Measurements from ENCODE around the gene DPP6. TPM values are rescaled to one million over a fixed set of nuclear protein-coding genes. Genes with fewer than 3 reads are reported as not detected.
"Not testable (repeated sequence)": the region's sequence is repeated elsewhere in the genome, so short reads cannot be mapped to it uniquely, and the experiment has no call there.

The DPP6 gene
- total and polyA plus RNA-seq, 2 experiments from 2014 or later: 0.20 to 0.44 TPM

- H2AFZ ChIP-seq; DNase-seq (ENCODE audit: low spot score): not testable (repeated sequence)
- 0% methylated on average over 1 of the region's 13 CpGs for WGBS (ENCODE audit: low lambda C conversion rate, missing lambda C conversion rate)
These were observed 12.6 kb upstream of the DPP6 start for GRCh38 chr7:154039466-154040165.

DNA sequence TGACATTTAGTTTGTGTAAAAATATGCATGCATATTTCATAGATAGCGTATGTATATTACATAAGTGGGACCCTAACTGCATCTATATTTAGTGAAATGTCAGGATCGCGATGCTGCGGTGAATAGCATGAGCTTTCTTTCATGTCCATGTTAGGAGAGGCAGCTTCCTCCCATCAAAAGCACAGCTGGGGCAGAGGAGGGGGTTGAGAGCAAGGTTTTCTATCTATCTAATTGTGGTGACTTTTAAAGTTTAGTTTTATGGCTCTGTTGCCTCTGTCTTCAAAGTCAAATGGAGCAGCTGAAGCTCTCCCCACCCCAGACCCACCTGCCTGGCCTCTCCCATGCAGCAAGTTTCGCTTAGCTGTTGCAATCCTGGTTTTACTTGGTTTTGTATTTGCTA is 1.8 kb upstream of the DPP6 start:
- not testable (repeated sequence) for H3K27ac ChIP-seq; H3K4me1 ChIP-seq (ENCODE audit: insufficient read depth); H3K9me2 ChIP-seq (replicated peaks; ENCODE audit: insufficient read depth); H3K27me3 ChIP-seq; H3K9me3 ChIP-seq (ENCODE audit: low read depth); H3K4me3 ChIP-seq; H3K79me2 ChIP-seq; H2AFZ ChIP-seq; H3K36me3 ChIP-seq (replicated peaks; ENCODE audit: insufficient read depth, low read depth); H3K4me2 ChIP-seq; DNase-seq (ENCODE audit: low spot score); H4K20me1 ChIP-seq (ENCODE audit: insufficient read depth, poor library complexity, severe bottlenecking)
- WGBS (ENCODE audit: low lambda C conversion rate, missing lambda C conversion rate): 94% methylated on average over 5 of the region's 5 CpGs

More at GRCh38 chr7:154039466-154040165, 12.6 kb upstream of the DPP6 start:
- not testable (repeated sequence) for H3K4me3 ChIP-seq; H3K36me3 ChIP-seq (replicated peaks; ENCODE audit: insufficient read depth, low read depth); H3K9me3 ChIP-seq (ENCODE audit: low read depth); H3K27me3 ChIP-seq; H3K79me2 ChIP-seq; H3K4me2 ChIP-seq; H3K27ac ChIP-seq; H3K9me2 ChIP-seq (replicated peaks; ENCODE audit: insufficient read depth); H3K4me1 ChIP-seq (ENCODE audit: insufficient read depth); H4K20me1 ChIP-seq (ENCODE audit: insufficient read depth, poor library complexity, severe bottlenecking)

GRCh38 chr7:154051006-154051642 is 1.1 kb upstream of the DPP6 start:
- not testable (repeated sequence) for H3K9me2 ChIP-seq (replicated peaks; ENCODE audit: insufficient read depth); H3K4me1 ChIP-seq (ENCODE audit: insufficient read depth); H3K27ac ChIP-seq; DNase-seq (ENCODE audit: low spot score); H3K9me3 ChIP-seq (ENCODE audit: low read depth); H3K79me2 ChIP-seq; H3K4me2 ChIP-seq; H3K36me3 ChIP-seq (replicated peaks; ENCODE audit: insufficient read depth, low read depth); H3K4me3 ChIP-seq; H4K20me1 ChIP-seq (ENCODE audit: insufficient read depth, poor library complexity, severe bottlenecking); H3K27me3 ChIP-seq; H2AFZ ChIP-seq
- no CpG with 5 or more reads among the region's 42 CpGs for WGBS (ENCODE audit: low lambda C conversion rate, missing lambda C conversion rate)

DNA sequence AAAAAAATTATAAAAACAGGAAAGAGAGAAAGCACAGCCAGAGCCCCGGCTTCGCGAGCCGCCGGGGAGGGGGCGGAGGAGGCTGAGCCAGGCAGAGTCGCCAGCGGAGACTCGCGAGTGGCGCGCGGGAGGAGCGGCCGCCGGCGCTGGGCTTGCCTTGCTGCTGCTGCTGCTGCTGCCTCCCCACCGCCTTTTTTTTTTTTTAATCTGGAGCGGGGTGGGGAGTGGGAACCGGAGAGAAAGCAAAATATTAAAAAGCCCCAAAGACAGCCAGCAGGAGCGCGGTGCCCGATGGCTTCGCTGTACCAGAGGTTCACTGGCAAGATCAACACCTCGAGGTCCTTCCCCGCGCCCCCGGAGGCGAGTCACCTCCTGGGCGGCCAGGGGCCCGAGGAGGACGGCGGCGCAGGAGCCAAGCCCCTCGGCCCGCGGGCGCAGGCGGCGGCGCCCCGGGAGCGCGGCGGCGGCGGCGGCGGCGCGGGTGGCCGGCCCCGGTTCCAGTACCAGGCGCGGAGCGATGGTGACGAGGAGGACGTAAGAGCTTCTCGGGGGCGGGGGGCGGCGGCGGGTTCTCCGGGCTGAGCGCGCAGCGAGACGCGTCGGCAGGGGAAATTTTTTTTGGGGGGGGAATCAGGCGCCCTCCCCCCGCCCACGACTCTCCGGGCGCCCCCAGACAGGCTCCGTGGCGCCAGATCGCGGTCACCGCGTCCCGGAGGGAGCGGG is 493 bp downstream of the DPP6 start:
- H3K79me2 ChIP-seq; H3K36me3 ChIP-seq (replicated peaks; ENCODE audit: insufficient read depth, low read depth); H3K4me3 ChIP-seq; H2AFZ ChIP-seq; H4K20me1 ChIP-seq (ENCODE audit: insufficient read depth, poor library complexity, severe bottlenecking); DNase-seq (ENCODE audit: low spot score); H3K9me3 ChIP-seq (ENCODE audit: low read depth); H3K4me1 ChIP-seq (ENCODE audit: insufficient read depth); H3K9me2 ChIP-seq (replicated peaks; ENCODE audit: insufficient read depth); H3K27me3 ChIP-seq; H3K27ac ChIP-seq: not testable (repeated sequence)
- peak; percentile 47 for TF ChIP-seq EZH2 (IDR thresholded peaks at IDR 0.05; ENCODE audit: borderline replicate concordance)
- 1% methylated on average over 54 of the region's 83 CpGs for WGBS (ENCODE audit: low lambda C conversion rate, missing lambda C conversion rate)
- H3K4me2 ChIP-seq: peak overlapping the region; percentile 68

- H3K79me2 ChIP-seq; H3K36me3 ChIP-seq (replicated peaks; ENCODE audit: insufficient read depth, low read depth); DNase-seq (ENCODE audit: low spot score); H3K9me2 ChIP-seq (replicated peaks; ENCODE audit: insufficient read depth); H3K27ac ChIP-seq; H3K27me3 ChIP-seq; H4K20me1 ChIP-seq (ENCODE audit: insufficient read depth, poor library complexity, severe bottlenecking); H2AFZ ChIP-seq; H3K4me1 ChIP-seq (ENCODE audit: insufficient read depth); H3K9me3 ChIP-seq (ENCODE audit: low read depth); H3K4me2 ChIP-seq; H3K4me3 ChIP-seq: not testable (repeated sequence)
- 42% methylated on average over 11 of the region's 16 CpGs for WGBS (ENCODE audit: low lambda C conversion rate, missing lambda C conversion rate)
These were observed 1.5 kb downstream of the DPP6 start for GRCh38 chr7:154053466-154054312.

GRCh38 chr7:154054664-154055063 is 2.5 kb downstream of the DPP6 start:
- H3K27me3 ChIP-seq; H3K4me1 ChIP-seq (ENCODE audit: insufficient read depth); H3K4me3 ChIP-seq; H4K20me1 ChIP-seq (ENCODE audit: insufficient read depth, poor library complexity, severe bottlenecking); H2AFZ ChIP-seq; H3K9me2 ChIP-seq (replicated peaks; ENCODE audit: insufficient read depth); H3K9me3 ChIP-seq (ENCODE audit: low read depth); H3K27ac ChIP-seq; H3K79me2 ChIP-seq; H3K4me2 ChIP-seq; H3K36me3 ChIP-seq (replicated peaks; ENCODE audit: insufficient read depth, low read depth); DNase-seq (ENCODE audit: low spot score): not testable (repeated sequence)
- 25% methylated on average over 2 of the region's 2 CpGs for WGBS (ENCODE audit: low lambda C conversion rate, missing lambda C conversion rate)

GRCh38 chr7:154055491-154056106 is 3.4 kb downstream of the DPP6 start:
- H3K27ac ChIP-seq; H3K4me3 ChIP-seq; H3K4me2 ChIP-seq; H3K4me1 ChIP-seq (ENCODE audit: insufficient read depth); H3K36me3 ChIP-seq (replicated peaks; ENCODE audit: insufficient read depth, low read depth); H2AFZ ChIP-seq; H3K27me3 ChIP-seq; H3K9me3 ChIP-seq (ENCODE audit: low read depth); H3K9me2 ChIP-seq (replicated peaks; ENCODE audit: insufficient read depth); H4K20me1 ChIP-seq (ENCODE audit: insufficient read depth, poor library complexity, severe bottlenecking); H3K79me2 ChIP-seq: not testable (repeated sequence)
- 15% methylated on average over 9 of the region's 9 CpGs for WGBS (ENCODE audit: low lambda C conversion rate, missing lambda C conversion rate)
- DNase-seq (ENCODE audit: low spot score): peak; percentile 87

GRCh38 chr7:154058783-154059182 is 6.6 kb downstream of the DPP6 start:
- not testable (repeated sequence) for H3K27ac ChIP-seq; H4K20me1 ChIP-seq (ENCODE audit: insufficient read depth, poor library complexity, severe bottlenecking); H3K4me1 ChIP-seq (ENCODE audit: insufficient read depth); H3K4me3 ChIP-seq; DNase-seq (ENCODE audit: low spot score); H3K79me2 ChIP-seq; H2AFZ ChIP-seq; H3K36me3 ChIP-seq (replicated peaks; ENCODE audit: insufficient read depth, low read depth); H3K27me3 ChIP-seq; H3K9me2 ChIP-seq (replicated peaks; ENCODE audit: insufficient read depth); H3K9me3 ChIP-seq (ENCODE audit: low read depth); H3K4me2 ChIP-seq
- 89% methylated on average over 9 of the region's 14 CpGs for WGBS (ENCODE audit: low lambda C conversion rate, missing lambda C conversion rate)
